GM19455 (cell line): Measurements from ENCODE around the gene PITRM1.
"Not testable (repeated sequence)": the region's sequence is repeated elsewhere in the genome, so short reads cannot be mapped to it uniquely, and the experiment has no call there.

Experiments used
- ATAC-seq: cut with Tn5 transposase; IDR thresholded peaks from one replicate; pipeline ENCODE4 v1.9.1; 2021; ENCODE audit not compliant: unreplicated experiment

PITRM1 gene, protein sequence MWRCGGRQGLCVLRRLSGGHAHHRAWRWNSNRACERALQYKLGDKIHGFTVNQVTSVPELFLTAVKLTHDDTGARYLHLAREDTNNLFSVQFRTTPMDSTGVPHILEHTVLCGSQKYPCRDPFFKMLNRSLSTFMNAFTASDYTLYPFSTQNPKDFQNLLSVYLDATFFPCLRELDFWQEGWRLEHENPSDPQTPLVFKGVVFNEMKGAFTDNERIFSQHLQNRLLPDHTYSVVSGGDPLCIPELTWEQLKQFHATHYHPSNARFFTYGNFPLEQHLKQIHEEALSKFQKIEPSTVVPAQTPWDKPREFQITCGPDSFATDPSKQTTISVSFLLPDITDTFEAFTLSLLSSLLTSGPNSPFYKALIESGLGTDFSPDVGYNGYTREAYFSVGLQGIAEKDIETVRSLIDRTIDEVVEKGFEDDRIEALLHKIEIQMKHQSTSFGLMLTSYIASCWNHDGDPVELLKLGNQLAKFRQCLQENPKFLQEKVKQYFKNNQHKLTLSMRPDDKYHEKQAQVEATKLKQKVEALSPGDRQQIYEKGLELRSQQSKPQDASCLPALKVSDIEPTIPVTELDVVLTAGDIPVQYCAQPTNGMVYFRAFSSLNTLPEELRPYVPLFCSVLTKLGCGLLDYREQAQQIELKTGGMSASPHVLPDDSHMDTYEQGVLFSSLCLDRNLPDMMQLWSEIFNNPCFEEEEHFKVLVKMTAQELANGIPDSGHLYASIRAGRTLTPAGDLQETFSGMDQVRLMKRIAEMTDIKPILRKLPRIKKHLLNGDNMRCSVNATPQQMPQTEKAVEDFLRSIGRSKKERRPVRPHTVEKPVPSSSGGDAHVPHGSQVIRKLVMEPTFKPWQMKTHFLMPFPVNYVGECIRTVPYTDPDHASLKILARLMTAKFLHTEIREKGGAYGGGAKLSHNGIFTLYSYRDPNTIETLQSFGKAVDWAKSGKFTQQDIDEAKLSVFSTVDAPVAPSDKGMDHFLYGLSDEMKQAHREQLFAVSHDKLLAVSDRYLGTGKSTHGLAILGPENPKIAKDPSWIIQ

GRCh38 chr10:3172446-3173170 is at the start of gene PITRM1:
Gene PITRM1 (minus strand): TSS chr10:3172782. CDS start chr10:3172772, 10 bp downstream.
- ATAC-seq = peak; percentile 94

- ATAC-seq = no peak
These were observed 49.5 kb upstream of the PITRM1 start for GRCh38 chr10:3222068-3222467.

GRCh38 chr10:3221601-3222000 is 49.0 kb upstream of the PITRM1 start:
- ATAC-seq = not testable (repeated sequence)

GRCh38 chr10:3220853-3221252 is 48.3 kb upstream of the PITRM1 start:
- no peak for ATAC-seq

DNA sequence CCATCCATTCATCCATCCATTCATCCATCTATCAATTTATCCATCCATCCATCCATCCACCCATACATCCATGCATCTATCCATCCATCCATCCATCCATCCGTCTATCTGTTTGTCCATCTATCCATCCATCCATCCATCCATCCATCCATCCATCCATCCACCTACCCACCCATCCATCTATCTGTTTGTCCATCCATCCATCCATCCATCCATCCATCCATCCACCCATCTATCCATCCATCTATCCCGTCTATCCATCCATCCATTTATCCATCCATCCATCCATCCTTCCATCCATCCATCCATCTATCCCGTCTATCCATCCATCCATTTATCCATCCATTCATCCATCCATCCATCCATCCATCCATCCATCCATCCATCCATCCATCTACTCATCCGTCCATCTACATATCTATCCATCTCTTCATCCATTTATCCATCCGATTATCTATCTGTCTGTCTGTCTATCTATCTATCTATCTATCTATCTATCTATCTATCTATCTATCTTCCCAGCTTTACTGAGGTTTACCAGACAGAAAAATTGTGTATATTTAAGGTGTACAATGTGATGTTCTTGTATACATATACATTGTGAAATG is 46.5 kb upstream of the PITRM1 start:
- not testable (repeated sequence) for ATAC-seq

DNA sequence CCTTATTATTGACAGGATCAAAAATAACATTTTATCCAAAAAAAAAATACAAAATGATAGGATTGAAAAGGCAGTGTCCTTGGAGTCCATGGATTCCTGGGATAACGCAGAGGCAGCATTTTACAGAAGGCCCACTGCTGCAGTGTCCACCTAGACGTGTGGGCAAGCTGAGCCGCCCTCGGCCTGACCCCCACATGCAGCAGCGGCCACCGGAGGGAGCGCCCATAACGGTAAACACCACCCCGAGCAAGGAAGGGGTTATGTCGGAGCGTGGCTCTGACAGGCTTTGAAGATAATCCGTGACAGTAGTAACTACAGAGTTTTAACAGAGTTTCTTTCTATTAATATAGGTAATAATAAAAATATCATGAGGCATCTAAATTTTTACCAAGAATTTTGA is 45.3 kb upstream of the PITRM1 start:
- no peak for ATAC-seq

- no peak for ATAC-seq
These were observed 44.7 kb upstream of the PITRM1 start for GRCh38 chr10:3217301-3217700.

DNA sequence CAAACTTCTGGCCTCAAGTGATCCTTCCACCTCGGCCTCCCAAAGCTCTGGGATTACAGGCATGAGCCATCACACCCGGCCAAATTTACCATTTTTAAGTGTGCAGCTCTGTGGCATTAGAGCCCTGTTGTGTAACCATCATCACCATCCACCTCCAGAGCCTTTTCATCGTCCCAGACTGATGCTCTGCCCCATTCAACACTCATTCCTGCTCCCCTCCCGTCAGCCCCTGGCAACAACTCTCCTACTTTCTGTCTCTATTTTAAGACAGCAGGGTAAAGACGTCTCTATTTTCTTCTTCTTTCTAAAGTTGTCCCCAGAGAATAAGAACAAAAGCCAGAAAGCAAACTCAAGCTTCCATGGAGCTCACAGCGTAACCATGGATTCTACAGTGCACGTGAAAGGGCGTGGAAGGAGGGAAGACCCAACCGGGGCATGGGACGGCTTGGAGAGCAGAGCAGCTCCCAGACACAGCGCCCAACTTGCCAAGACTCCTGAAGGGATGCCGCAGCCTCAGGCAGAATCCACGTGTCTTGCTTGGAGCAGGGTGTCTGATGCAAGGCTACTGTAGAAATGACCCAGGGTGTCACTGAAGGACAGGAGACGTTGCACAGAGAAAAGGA is 42.7 kb upstream of the PITRM1 start:
- ATAC-seq = no peak

DNA sequence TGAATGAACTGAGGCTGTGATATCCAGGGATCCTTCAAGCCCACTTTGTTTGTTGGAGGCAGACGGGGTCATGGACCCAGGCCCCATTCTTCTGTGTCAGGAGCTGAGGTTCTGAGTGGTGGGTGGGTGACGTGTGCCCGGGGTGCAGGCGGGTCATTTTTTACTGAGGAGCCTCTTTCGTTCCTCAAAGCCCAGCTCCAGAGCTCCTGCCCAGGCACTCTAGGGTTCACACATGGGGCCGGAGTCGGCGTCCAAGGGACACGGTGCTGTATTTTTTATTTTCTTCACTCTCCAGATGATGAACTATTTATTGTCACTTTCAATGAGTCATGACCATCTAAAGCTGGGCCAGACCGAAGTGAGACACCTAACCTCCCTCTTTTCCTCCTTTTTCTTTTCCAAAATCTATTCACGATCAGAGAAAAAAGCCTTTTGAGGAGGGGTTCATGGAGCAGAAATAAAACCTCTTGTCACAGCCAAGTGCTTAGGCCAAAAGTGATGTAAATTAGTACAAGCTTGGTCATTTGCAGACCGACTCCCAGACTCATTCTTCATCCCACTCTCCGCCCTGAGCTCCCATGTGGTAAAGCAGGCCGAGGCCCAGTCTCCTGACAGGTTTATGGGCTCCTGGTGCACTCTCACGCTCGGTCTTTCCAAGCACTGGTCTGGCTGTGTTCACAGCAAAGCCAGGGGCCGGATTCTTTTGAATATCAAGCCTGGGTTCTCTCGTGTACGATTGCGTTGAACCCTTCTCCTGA is 41.4 kb upstream of the PITRM1 start:
- ATAC-seq = no peak

GRCh38 chr10:3213208-3213607 is 40.6 kb upstream of the PITRM1 start:
- ATAC-seq = no peak

DNA sequence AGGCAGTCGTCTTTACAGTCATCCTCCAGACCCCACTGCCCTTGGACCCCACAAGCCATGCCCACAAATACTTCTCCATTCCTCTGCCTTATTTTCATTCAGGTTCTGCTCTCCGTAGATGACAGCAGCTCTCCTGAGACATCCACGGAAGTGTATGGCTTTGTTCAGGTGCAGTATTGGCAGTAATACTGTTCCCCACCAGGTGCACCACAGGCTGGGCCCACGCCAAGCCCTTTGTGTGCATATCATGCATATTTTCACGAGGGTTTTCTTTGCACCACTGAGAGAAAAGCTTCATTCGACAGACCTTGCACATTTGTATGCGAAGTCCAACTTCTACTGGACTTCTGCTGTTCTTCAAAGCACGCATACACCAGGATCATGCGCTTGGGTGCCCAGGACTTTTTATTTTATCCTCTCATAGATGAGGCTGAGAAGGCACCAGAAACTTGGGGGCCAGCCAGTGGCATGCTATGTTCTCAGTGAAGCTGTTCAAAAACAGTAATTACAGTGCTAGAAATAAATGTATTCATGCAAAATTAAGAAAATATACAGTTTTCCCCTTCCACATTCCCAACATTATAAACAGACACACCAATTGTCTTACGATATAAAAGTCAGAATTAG is 37.8 kb upstream of the PITRM1 start:
- ATAC-seq = no peak

- ATAC-seq = no peak
These were observed 36.2 kb upstream of the PITRM1 start for GRCh38 chr10:3208481-3209406.

DNA sequence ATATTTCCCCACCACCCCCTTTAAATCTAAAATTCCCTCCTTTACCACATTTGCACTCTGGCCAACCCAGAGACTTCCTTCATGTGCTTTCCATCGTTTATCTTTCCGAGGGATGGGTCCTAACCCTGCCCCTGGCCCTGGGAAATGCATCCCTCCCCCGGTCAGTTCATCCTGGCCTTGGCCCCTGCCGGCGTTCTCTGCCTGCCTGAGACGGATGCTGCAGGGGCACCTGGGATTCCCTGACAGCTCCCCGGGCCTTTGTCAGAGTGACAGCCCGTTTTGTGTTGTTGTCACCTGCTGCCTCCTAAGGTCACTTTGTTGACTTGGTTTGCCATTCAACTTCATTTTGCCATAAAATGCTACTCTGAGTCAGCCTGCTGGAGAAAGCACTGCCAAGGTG is 34.8 kb upstream of the PITRM1 start:
- no peak for ATAC-seq

- ATAC-seq = no peak
These were observed 34.1 kb upstream of the PITRM1 start for GRCh38 chr10:3206511-3207157.

DNA sequence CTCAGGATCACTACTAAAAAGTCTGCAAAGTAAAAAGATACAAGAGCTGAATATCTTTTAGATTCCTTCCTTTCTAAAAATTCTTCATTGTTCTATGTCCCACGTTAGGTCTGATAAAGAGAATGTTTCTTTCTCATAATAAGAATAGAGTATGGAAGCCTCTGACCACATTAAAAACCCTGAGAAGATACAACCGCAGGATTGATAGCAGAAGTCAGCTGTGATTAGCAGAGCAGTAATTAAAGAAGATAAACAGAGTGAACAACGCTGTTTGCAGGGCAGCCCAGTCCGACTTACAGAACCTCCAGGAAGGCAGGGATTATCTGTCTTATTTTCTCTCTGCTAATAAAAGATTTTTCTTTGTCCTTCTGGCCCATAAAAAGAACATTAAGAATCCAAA is 31.4 kb upstream of the PITRM1 start:
- ATAC-seq = no peak

DNA sequence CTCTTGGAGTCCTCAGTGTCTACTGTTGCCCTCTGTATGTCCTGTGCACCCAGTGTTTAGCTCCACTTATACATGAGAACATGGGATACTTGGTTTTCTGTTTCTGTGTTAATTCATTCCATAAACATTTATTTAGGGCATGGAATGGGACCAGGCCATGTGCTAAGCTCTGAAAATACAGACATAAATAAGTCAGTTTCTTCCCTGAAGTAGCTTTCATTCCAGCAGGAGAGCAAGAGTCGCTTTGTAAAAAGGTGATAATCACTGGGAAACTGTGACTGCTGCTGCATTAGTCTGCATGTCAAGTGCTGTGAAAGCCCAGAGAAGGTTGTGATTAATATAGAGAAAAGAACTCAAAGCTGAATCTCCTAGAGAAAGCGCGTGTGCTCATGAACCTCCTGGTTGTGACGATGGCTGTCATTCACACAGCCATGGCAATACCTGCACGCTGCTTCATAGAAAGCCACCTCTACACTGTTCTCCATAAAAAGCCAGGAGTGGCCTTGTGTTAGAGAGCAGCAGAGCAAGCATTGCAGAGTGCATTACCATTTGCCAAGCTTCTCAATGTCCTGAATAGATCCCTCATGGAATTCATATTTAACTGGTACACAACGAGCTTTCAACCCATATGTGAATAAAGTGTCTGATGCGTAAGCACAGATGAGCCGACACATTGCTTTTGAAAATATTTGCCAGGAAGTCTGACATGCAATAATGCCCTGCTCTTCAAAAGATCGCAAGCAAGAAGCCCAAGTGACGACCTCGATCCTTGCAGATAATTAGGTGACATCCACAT is 30.6 kb upstream of the PITRM1 start:
- no peak for ATAC-seq

DNA sequence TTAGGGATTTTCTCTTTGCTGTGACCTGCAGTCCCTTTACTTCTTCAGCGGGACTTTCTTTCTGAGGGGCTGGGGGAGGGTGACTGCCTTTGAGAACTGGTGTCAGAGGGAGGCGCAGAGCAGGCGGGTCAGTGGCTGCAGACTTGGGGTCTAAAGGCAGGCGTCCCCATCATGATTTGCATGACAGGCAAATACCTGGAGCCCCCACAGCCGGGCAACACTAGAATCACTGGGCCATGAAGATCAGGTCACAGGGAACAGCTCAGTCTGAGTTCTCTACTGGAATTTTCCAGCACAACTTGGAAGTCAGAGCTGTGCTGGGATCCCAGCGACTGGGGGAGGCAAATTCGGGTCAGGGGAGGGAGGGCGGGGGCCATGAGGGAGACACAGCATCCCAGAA is 29.2 kb upstream of the PITRM1 start:
- ATAC-seq = no peak
